ENCODE data around the gene SEC24C.
A peak's percentile ranks its signal among the peaks of the same experiment; 100 is the strongest.
"Not testable (repeated sequence)": the region's sequence is repeated elsewhere in the genome, so short reads cannot be mapped to it uniquely, and the experiment has no call there.

Gene SEC24C

DNA sequence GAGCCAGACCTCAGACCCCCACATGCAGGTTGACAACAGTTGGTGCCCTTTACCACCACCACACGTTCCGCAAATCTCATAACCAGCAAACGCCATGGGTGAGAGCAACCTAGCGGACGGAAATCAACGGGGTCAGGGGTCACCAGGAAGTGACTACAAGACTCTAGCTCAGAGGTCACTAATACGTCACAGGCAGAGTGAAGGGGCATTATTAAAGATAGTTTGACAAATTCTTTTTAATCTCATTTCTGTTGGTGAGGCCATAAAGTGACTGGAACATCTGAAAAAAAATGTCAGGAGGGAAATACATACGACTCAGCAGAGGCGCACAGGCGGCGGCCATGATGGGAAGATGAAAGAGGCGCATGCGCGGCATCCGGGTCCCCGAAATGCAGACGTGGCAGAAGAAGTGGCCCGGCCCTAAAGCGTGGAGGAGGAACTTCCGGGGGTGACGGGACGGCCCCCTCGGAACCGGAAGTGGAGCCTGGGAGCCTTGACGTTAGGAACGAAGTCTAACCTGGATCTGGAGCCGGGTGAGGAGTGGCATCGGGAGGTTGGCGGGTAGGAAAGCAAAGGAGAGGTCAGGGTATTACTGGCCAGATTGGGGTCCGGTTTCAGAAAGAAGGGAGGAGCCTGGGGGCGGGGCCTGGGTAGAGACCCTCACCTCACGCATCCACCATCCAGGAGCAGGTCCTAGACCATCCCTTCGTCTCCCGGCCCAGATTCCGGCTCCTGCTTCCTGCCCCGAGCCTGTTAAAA lies at the start of gene SEC24C:
Gene SEC24C, plus strand, starts transcription at position 468 of the 759 bp plus-strand sequence. CDS start 2,461 bp downstream, outside the sequence.
- DNase-seq (ENCODE audit: low read depth in 2 of 2) = peak; percentile 89

- not testable (repeated sequence) for DNase-seq (ENCODE audit: low read depth in 2 of 2)
Measured at GRCh38 chr10:73695302-73695701, 48.9 kb upstream of the SEC24C start.

DNA sequence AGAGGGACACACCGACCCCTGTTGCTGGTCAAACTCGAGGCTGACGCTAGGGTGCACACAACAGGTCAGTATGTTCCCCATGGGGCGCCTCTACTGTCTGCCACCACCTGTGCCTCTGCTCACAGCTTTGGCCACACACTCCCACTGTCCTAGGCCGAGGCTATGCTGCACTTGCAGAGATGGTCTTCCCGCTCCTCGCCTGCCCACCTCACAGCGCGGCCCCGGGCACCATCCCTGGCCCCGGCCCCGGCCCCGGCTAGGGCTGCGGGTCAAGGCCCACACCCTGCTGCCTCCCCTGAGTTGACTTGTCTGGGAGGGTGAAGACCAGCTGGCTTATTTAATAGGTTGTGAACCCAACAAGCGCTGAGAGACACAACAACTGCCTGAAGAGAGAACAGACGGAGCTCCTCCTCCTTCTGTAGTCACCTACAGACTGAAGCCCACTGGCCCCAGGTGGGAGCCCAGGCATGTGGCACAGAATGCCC lies 46.5 kb upstream of the SEC24C start, which contains the start of gene AGAP5:
Gene AGAP5, minus strand, starts transcription at position 435 of the 485 bp plus-strand sequence. Its CDS starts 354 bp downstream, at position 81.
- DNase-seq (ENCODE audit: low read depth in 2 of 2) = not testable (repeated sequence)

DNA sequence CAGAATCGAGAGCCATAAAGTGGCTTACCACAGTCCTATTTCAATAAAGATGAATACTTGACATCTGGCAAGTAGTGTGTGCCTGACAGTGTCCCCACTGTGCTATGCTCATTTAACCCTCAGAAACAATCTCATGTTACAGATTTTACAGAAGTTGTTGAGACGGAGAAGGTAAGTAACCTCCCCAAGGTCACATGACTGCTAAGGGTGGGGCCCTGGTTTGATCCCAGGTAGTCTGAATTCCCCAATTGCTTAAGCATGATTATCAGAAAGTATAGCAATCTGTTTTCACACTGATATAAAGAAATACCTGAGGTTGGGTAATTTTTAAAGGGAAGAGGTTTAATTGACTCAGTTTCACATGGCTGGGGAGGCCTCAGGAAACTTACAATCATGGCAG lies 45.4 kb upstream of the SEC24C start:
- not testable (repeated sequence) for DNase-seq (ENCODE audit: low read depth in 2 of 2)

DNA sequence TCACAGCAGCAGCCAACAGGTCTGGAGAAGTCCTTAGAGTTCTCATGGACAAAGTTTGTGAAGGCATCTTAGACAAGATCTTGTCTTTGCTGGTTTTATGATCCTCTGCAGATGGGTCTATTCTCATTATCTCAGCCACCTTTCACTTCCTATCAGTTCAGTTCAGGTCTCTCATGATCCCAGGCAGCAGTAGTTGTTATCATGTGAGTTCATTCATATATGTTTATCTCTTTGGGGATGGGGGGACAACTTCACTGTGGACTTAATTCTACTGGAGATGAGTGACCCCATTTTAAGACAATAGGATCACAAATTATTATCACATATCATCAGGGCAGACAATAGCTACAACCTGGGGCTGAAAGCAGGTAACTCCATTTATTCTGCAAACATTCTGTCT lies 40.2 kb upstream of the SEC24C start:
- DNase-seq (ENCODE audit: low read depth in 2 of 2) = not testable (repeated sequence)

DNA sequence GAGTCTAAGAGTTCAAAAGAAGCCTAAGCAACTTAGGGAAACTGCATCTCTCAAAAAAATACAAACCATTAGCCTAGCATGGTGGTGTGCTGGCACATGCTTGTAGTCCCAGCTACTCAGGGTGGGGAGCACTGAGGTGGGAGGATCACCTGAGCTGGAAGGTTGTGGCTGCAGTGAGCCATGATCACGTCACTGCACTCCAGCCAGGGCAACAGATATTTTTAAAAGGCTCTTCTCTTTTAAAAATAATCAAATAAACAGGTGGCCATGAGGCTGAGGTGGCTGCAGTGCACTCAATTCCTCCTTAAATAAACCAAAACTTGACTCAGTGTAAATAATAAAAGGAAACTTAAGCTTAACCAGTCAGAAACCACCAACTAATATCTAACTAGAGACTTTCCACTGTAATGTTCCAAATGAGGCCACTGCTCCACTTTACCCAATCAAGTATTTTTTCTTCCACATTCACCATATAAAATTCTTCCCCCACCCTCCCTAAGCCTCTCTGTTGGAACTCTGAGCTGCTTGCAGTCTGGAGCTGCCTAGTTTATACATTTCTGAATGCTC lies 38.6 kb upstream of the SEC24C start:
- DNase-seq (ENCODE audit: low read depth in 2 of 2) = not testable (repeated sequence)

DNA sequence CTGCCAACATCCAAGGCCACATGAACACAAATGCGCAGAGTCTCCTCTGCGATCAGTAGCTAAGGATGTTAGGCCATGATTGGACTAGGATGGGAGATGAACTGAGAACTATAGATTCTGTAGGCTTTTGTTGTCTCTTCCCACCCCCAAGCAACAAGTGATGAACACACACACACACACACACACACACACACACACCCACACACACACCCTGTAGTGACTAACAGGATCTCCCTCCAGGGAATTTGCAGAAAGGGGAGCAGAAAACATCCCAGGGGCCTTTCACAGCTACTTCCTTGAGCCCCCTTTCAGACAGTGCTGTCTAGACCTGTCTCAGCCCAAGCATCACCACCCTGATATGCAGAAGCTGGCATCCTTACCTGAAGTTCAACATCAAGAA lies 37.7 kb upstream of the SEC24C start:
- not testable (repeated sequence) for DNase-seq (ENCODE audit: low read depth in 2 of 2)

GRCh38 chr10:73707628-73708027 lies 36.5 kb upstream of the SEC24C start:
- DNase-seq (ENCODE audit: low read depth in 2 of 2) = not testable (repeated sequence)

DNA sequence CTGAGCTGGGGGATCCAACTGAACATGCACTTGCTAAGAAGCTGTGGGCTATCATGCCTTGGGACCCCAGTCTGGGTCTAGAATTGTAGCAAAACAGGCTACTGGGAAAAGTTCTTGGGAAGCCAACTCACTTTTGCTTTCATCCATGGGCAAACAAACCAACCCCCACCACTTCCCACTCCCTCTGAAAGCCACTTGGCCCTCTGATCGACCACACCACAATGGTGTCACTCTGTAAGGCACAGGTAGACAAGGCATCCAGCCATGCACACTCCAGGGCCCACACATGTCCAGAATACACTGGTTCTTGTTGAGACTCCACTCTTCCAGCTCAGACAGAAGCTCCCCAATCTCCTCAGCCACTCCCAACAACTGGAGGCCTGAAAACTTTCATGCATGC lies 36.0 kb upstream of the SEC24C start:
- not testable (repeated sequence) for DNase-seq (ENCODE audit: low read depth in 2 of 2)

- DNase-seq (ENCODE audit: low read depth in 2 of 2) = not testable (repeated sequence)
Measured at GRCh38 chr10:73711683-73712082, 32.5 kb upstream of the SEC24C start.

GRCh38 chr10:73713912-73714311 lies 30.3 kb upstream of the SEC24C start:
- DNase-seq (ENCODE audit: low read depth in 2 of 2) = not testable (repeated sequence)

- DNase-seq (ENCODE audit: low read depth in 2 of 2) = not testable (repeated sequence)
Measured at GRCh38 chr10:73714483-73714882, 29.7 kb upstream of the SEC24C start.

- not testable (repeated sequence) for DNase-seq (ENCODE audit: low read depth in 2 of 2)
Measured at GRCh38 chr10:73715179-73716156, 28.7 kb upstream of the SEC24C start.

DNA sequence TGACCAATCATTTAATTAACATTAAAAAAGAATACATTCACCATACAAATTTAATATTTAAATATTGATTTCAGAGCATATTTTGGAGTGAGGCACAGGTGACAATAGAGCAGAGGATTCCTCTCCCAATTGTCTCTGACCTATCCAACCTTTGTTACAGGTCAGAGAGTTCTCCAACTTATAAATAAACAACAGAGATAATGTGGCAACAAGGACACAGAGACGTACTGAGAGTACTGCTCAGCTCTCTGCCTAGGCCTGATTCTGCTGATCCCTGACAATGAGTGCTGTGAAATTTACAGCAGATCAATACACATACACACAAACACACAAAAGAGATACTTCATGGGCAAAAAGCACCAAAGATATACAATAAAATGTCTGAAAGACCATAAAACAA lies 27.9 kb upstream of the SEC24C start:
- no peak for DNase-seq (ENCODE audit: low read depth in 2 of 2)

DNA sequence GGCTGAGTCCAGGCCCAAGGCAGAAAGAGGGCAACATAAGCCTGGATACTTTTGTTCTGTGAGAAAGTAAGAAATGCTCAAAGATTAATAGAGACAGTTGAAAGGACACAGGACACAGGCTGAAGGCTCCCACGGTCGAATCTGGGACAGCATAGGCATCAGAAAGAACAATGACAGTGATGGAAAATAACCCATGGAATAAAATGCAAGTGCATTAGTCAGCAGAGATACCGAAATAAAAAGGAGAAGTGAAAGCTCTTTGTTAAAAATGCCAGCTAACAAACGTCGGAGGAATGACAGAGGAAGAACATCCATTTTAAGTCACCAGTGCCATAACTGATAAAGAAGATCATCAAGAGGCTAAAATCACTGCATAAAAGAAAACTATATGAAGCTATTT lies 26.6 kb upstream of the SEC24C start:
- no peak for DNase-seq (ENCODE audit: low read depth in 2 of 2)

- not testable (repeated sequence) for DNase-seq (ENCODE audit: low read depth in 2 of 2)
Measured at GRCh38 chr10:73720561-73720960, 23.6 kb upstream of the SEC24C start.

GRCh38 chr10:73723516-73723915 lies 20.7 kb upstream of the SEC24C start:
- DNase-seq (ENCODE audit: low read depth in 2 of 2) = no peak

DNA sequence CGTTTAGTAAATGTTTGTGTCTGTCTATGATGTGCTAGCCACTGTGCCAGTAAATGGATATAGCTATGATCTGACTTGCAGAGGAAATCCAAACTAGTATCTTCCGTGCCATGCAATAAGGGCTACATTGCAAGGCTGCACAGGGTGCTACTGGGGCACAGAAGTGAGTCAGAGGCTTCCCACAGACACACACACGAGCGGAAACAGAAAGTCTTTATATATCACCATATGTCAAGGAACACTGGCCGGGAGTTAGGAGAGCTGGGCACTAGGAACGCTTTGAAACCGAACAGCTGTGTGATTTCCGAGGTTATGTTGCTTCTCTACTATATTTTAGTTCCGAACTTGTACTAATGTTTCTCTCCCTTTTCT lies 14.4 kb upstream of the SEC24C start:
- DNase-seq (ENCODE audit: low read depth in 2 of 2) = peak in 1 of 2 donors; percentile 12

DNA sequence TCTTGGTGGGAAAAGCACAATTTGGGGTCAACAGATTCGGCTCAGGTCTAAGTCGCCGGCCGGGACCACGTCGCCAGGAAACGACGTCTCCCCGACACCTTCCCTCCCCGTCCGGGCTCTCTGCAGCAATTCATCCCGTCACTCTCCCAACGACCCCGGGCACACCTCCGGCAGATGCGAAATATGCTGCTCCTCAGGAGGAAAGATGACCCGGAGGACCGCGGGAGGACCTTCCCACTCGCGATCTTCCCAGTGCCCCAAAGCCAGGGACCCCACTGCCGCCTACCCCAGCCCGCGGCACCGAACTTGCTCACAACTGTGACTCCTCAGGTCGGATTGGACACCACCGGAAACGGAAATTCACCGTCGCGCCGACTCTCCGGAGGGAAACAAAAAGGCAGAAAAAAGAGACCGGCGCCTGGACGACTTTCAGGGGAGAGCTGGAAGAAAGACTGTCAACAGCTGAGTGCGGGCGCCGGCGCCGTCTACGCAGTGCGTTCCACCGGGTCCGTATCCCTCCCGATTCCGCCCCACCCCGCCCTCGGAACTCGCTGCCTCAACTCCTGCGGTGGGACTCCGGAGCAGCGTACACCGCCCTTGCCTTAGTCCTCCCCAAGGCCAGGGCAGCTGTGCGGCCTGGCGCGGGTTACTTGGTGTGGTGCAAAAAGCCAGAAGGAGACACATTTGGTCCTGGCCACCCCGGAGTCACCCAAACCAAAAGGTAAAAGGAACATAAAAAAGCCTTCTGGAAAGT lies 13.8 kb upstream of the SEC24C start:
- DNase-seq (ENCODE audit: low read depth in 2 of 2) = peak; percentile 83 to 84

GRCh38 chr10:73731588-73732375 lies 12.4 kb upstream of the SEC24C start:
- DNase-seq (ENCODE audit: low read depth in 2 of 2) = no peak
